HEK293 (cell line): ENCODE data around the gene PALD1.
"Not testable (repeated sequence)": the region's sequence is repeated elsewhere in the genome, so short reads cannot be mapped to it uniquely, and the experiment has no call there.

ENCODE experiments used
- CTCF ChIA-PET: fragments of 350-600 bp; formaldehyde crosslinking; extraction: SDS; loops from one replicate; lab custom pipeline; 2021; ENCODE audit warnings: antibody characterized with exemption; lab: Yijun Ruan, JAX
- POLR2A ChIA-PET: fragments of 300-600 bp; formaldehyde crosslinking; extraction: SDS; loops from one replicate; lab custom pipeline; 2020; ENCODE audit warnings: antibody characterized with exemption, inconsistent platforms; lab: Yijun Ruan, JAX
- H3K27ac ChIP-seq: fragments of 200-500 bp; sonication (Bioruptor generic); 2 replicates; pipeline ENCODE4 v1.5.1; 2014; ENCODE audit warnings: low read depth, low read length, control low read depth, inconsistent platforms; ENCODE audit errors: extremely low read depth
- H3K36me3 ChIP-seq, 2 experiments: fragments of 200-500 bp in 1 of 2; sonication (Bioruptor generic) in 1 of 2; 1 replicate in 1 of 2; 2 replicates in 1 of 2; pipeline ENCODE4 v1.5.1; 2014 to 2017; ENCODE audit warnings: inconsistent platforms in 2 of 2, low read length in 2 of 2; ENCODE audit not compliant: control insufficient read depth in 2 of 2, insufficient read depth in 1 of 2
- H3K4me1 ChIP-seq: fragments of 200-500 bp; sonication (Bioruptor generic); 2 replicates; pipeline ENCODE4 v1.5.1; 2014; ENCODE audit warnings: mild to moderate bottlenecking, low read length, inconsistent platforms; ENCODE audit not compliant: control insufficient read depth, insufficient read depth
- H3K4me3 ChIP-seq: 2 replicates; pipeline ENCODE4 v1.5.1; 2011; ENCODE audit warnings: low read depth, mild to moderate bottlenecking, control low read depth, low read length, moderate library complexity
- H3K9me3 ChIP-seq: fragments of 200-500 bp; sonication (Bioruptor generic); 2 replicates; pipeline ENCODE4 v1.5.1; 2014; ENCODE audit warnings: low read depth, low read length, inconsistent platforms; ENCODE audit not compliant: control insufficient read depth, insufficient read depth
- GLIS1 ChIP-seq: fragments of 450-650 bp; formaldehyde crosslinking; IDR thresholded peaks from 2 replicates; pipeline ENCODE4 v1.5.1; 2016; ENCODE audit warnings: missing biosample characterization, missing genetic modification characterization
- KLF8 ChIP-seq: fragments of 450-650 bp; formaldehyde crosslinking; IDR thresholded peaks from 2 replicates; pipeline ENCODE4 v1.5.1; 2016; ENCODE audit warnings: missing biosample characterization, missing genetic modification characterization
- MYNN ChIP-seq: fragments of 450-650 bp; formaldehyde crosslinking; IDR thresholded peaks from 2 replicates; pipeline ENCODE4 v1.5.1; 2016; ENCODE audit warnings: missing biosample characterization, missing genetic modification characterization, borderline replicate concordance
- MZF1 ChIP-seq: fragments of 450-650 bp; formaldehyde crosslinking; IDR thresholded peaks from 2 replicates; pipeline ENCODE4 v1.5.1; 2017; ENCODE audit warnings: missing biosample characterization, missing genetic modification characterization, borderline replicate concordance
- SP2 ChIP-seq: fragments of 450-650 bp; formaldehyde crosslinking; IDR thresholded peaks from 2 replicates; pipeline ENCODE4 v1.5.1; 2016; ENCODE audit warnings: missing biosample characterization, missing genetic modification characterization
- ZEB2 ChIP-seq: fragments of 450-650 bp; formaldehyde crosslinking; IDR thresholded peaks from 2 replicates; pipeline ENCODE4 v1.5.1; 2016; ENCODE audit warnings: missing biosample characterization, missing genetic modification characterization
- ZFP41 ChIP-seq: fragments of 450-650 bp; formaldehyde crosslinking; IDR thresholded peaks from 2 replicates; pipeline ENCODE4 v1.5.1; 2016; ENCODE audit warnings: missing biosample characterization, missing genetic modification characterization, borderline replicate concordance
- ZIC2 ChIP-seq: fragments of 450-650 bp; formaldehyde crosslinking; IDR thresholded peaks from 2 replicates; pipeline ENCODE4 v1.5.1; 2016; ENCODE audit warnings: missing biosample characterization, missing genetic modification characterization
- ZNF10 ChIP-seq: fragments of 450-650 bp; formaldehyde crosslinking; IDR thresholded peaks from 2 replicates; pipeline ENCODE4 v1.5.1; 2017; ENCODE audit warnings: missing biosample characterization, missing genetic modification characterization
- ZNF121 ChIP-seq: fragments of 450-650 bp; formaldehyde crosslinking; IDR thresholded peaks from 2 replicates; pipeline ENCODE4 v1.5.1; 2016; ENCODE audit warnings: missing biosample characterization, missing genetic modification characterization
- ZNF169 ChIP-seq: fragments of 450-650 bp; formaldehyde crosslinking; IDR thresholded peaks from 2 replicates; pipeline ENCODE4 v1.5.1; 2016; ENCODE audit warnings: missing biosample characterization, missing genetic modification characterization
- ZNF18 ChIP-seq: fragments of 450-650 bp; formaldehyde crosslinking; IDR thresholded peaks from 2 replicates; pipeline ENCODE4 v1.5.1; 2016; ENCODE audit warnings: missing biosample characterization, missing genetic modification characterization
- ZNF239 ChIP-seq: fragments of 450-650 bp; formaldehyde crosslinking; IDR thresholded peaks from 2 replicates; pipeline ENCODE4 v1.5.1; 2016; ENCODE audit warnings: missing biosample characterization, missing genetic modification characterization
- ZNF335 ChIP-seq: fragments of 450-650 bp; formaldehyde crosslinking; conservative IDR thresholded peaks from 2 replicates; pipeline ENCODE4 v1.5.1; 2016; ENCODE audit warnings: missing biosample characterization, missing genetic modification characterization
- ZNF426 ChIP-seq: fragments of 450-650 bp; formaldehyde crosslinking; IDR thresholded peaks from 2 replicates; pipeline ENCODE4 v1.5.1; 2017; ENCODE audit warnings: missing biosample characterization, missing genetic modification characterization, mild to moderate bottlenecking, inconsistent platforms, moderate library complexity
- ZNF473 ChIP-seq: fragments of 450-650 bp; formaldehyde crosslinking; IDR thresholded peaks from 2 replicates; pipeline ENCODE4 v1.5.1; 2017; ENCODE audit warnings: missing biosample characterization, missing genetic modification characterization
- ZNF596 ChIP-seq: fragments of 450-650 bp; IDR thresholded peaks from 2 replicates; pipeline ENCODE4 v1.5.0; 2018; ENCODE audit warnings: missing biosample characterization, mild to moderate bottlenecking, missing genetic modification characterization, moderate library complexity
- ZSCAN16 ChIP-seq: fragments of 450-650 bp; formaldehyde crosslinking; IDR thresholded peaks from 2 replicates; pipeline ENCODE4 v1.5.1; 2016; ENCODE audit warnings: missing biosample characterization, missing genetic modification characterization
- ZSCAN5A ChIP-seq: fragments of 450-650 bp; formaldehyde crosslinking; IDR thresholded peaks from 2 replicates; pipeline ENCODE4 v1.5.1; 2016; ENCODE audit warnings: missing biosample characterization, missing genetic modification characterization
- TF ChIP-seq, protein P1 (sequence below): fragments of 450-650 bp; formaldehyde crosslinking; IDR thresholded peaks from 2 replicates; pipeline ENCODE4 v1.5.1; 2016; ENCODE audit warnings: missing biosample characterization, missing genetic modification characterization, borderline replicate concordance

Gene PALD1

DNA sequence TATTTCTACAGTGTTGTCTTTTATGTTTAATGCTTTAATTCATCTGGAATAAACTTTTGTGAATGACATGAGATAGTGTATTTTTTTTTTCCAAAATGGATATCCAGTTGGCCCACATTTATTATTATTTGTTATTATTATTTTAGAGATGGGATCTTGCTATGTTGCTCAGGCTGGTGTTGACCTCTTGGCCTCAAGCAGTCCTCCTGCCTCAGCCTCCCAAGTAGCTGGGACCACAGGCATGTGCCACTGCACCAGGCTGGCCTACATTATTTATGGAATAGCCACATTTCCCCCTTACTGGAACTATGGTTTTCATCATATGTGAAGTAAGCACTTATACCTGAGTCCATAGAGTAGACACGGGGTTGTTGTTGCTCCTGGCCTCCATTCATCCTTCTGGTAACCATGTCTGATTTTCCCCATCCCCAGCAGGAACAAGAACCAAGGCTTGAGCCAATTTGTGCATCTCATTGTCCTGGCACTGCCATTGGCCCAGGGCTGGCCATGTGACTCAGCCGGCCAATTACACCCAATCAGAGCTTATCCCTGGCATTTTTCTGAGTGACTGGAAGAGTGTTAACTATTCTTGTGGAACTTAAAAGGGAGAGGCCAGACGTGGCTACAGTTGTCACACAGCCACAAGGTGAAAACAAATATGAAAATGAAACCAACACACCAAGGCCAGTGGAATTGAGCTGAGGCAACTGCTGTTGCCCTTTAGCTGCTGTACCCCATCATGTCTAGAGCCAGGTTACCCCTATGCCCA, 100.9 kb downstream of the PALD1 start:
- ChIA-PET POLR2A (no interaction called here), CTCF (no interaction called here)
- no peaks in the 10 kb centered on the region for H3K36me3 ChIP-seq
- no peak for TF ChIP-seq ZNF169 (tag by site-specific recombination)
- no peak for TF ChIP-seq MZF1 (tag by site-specific recombination)
- no peak for TF ChIP-seq ZNF596 (tag by site-specific recombination)
- TF ChIP-seq ZNF121 (tag by site-specific recombination) = peak; percentile 27; the same call in 1 of the 2 replicates
- TF ChIP-seq ZEB2 (tag by site-specific recombination) = no peak
- TF ChIP-seq ZFP41 (tag by site-specific recombination) = no peak
- no peak for TF ChIP-seq ZNF335
- TF ChIP-seq ZSCAN5A (tag by site-specific recombination) = no peak
- no peak for TF ChIP-seq ZNF473 (tag by site-specific recombination)
- TF ChIP-seq KLF8 = no peak
- TF ChIP-seq ZNF426 (tag by site-specific recombination) = no peak
- 0 out of 2 replicates have a peak, but pooled peaks have one; percentile 8 for TF ChIP-seq SP2 (tag by site-specific recombination)
- no peak for TF ChIP-seq ZNF10 (tag by site-specific recombination)
- no peak for TF ChIP-seq ZNF239 (tag by site-specific recombination)
- TF ChIP-seq ZSCAN16 = no peak
- no peaks in the 10 kb centered on the region for H3K9me3 ChIP-seq
- no peak overlapping the region for H3K27ac ChIP-seq
- no peak overlapping the region for H3K4me3 ChIP-seq
- peaks cover 9% of the 10 kb centered on the region for H3K4me1 ChIP-seq

DNA sequence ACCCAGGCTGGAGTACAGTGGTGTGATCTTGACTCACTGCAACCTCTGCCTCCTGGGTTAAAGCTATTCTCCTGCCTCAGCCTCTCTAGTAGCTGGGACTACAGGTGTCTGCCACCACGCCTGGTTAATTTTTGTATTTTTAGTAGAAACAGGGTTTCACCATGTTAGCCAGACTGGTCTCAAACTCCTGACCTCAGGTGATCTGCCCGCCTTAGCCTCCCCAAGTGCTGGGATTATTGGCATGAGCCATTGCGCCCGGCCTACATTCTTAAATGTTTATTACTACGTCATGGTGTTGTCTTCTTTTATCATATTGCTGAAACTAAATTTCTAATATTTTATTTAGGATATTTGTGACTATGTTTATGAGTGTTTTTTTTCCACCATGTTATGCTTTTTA, 102.6 kb downstream of the PALD1 start:
- POLR2A ChIA-PET, H3K9me3 ChIP-seq, H3K27ac ChIP-seq, H3K36me3 ChIP-seq, H3K4me3 ChIP-seq: not testable (repeated sequence)
- CTCF ChIA-PET = interaction anchor here (0.6 kb wide), 1 partner anchor 24 kb away, joined by 4 read pairs; no protein-coding TSS in a partner anchor
- peaks cover 20% of the 10 kb centered on the region for H3K4me1 ChIP-seq

DNA sequence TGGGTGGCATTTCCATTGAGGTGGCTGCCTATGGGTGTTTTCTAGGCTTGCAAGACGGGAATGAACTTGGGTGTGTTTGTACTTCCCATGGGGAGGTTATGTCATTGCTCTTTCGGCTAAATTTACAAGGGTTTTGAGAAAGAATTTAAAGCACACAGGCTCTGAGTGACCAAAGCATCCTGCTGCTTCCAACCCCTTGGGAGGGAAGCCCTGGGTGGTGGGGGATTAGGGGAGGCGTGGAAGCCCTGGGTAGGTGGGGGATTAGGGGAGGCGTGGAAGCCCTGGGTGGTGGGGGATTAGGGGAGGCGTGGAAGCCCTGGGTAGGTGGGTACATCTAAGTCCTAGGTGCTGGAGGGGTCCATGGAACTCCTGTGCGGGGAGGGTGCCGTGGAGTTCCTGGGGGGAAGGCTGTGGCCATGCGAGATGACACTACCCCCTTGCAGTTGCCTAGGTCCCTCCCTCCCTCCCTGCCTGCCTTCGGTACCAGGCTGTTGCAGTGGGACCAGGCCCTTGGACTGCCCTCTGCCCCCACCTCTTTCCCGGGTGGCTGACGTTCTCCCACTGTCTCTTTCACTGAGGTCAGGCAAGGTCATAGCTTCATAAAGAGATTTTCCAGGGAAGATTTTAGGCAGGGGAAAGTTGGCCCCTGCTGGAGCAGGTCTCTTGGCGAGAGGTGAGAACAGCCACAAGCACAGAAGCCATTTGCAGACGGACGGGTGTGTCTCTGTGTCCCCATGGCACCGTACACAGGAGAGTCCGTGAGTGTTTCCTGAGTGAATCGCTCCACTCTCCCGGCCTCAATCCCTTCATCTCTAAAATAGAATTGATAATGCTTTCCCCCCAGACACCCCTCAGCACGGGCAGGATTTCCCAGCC, 104.5 kb downstream of the PALD1 start:
- ChIA-PET POLR2A (no interaction called here), CTCF (interaction anchor here (0.6 to 0.7 kb wide), 5 partner anchors 10 to 199 kb away, joined by 3 to 5 read pairs (median 4); no protein-coding TSS in a partner anchor)
- Histone ChIP-seq H3K27ac (no peak overlapping the region), H3K36me3 (no peaks in the 10 kb centered on the region), H3K4me1 (peaks cover 17% of the 10 kb centered on the region), H3K4me3 (no peak overlapping the region), H3K9me3 (no peaks in the 10 kb centered on the region)
- TF ChIP-seq ZNF18 (tag by site-specific recombination) (no peak), MYNN (tag by site-specific recombination) (no peak), ZIC2 (peak; percentile 73), GLIS1 (tag by site-specific recombination) (peak; percentile 90)
- TF ChIP-seq, protein P1, sequence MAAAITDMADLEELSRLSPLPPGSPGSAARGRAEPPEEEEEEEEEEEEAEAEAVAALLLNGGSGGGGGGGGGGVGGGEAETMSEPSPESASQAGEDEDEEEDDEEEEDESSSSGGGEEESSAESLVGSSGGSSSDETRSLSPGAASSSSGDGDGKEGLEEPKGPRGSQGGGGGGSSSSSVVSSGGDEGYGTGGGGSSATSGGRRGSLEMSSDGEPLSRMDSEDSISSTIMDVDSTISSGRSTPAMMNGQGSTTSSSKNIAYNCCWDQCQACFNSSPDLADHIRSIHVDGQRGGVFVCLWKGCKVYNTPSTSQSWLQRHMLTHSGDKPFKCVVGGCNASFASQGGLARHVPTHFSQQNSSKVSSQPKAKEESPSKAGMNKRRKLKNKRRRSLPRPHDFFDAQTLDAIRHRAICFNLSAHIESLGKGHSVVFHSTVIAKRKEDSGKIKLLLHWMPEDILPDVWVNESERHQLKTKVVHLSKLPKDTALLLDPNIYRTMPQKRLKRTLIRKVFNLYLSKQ (tag by site-specific recombination) = no peak
- TF ChIP-seq, all 188 proteins: peak for 2
